Effector memory CD4-positive, alpha-beta T cell (primary cell): Measurements from ENCODE around the gene SLC47A1.

Experiments used
- DNase-seq, 3 donors: peaks; one replicate each; pipeline ENCODE4 v3.0.0-alpha.2; 2020
- H3K27ac ChIP-seq: 2 replicates; pipeline ENCODE4 v1.7.0; 2013; ENCODE audit warnings: mild to moderate bottlenecking, low read length, moderate library complexity; ENCODE audit not compliant: insufficient read depth, poor library complexity, severe bottlenecking
- H3K27me3 ChIP-seq: replicated peaks from 2 replicates; pipeline ENCODE4 v1.7.0; 2013; ENCODE audit warnings: mild to moderate bottlenecking, low read length; ENCODE audit not compliant: insufficient read depth, control insufficient read depth, poor library complexity, severe bottlenecking
- H3K36me3 ChIP-seq: 2 replicates; pipeline ENCODE4 v1.7.0; 2013; ENCODE audit warnings: mild to moderate bottlenecking, low read length, moderate library complexity; ENCODE audit not compliant: control insufficient read depth, insufficient read depth
- H3K4me1 ChIP-seq: 2 replicates; pipeline ENCODE4 v1.7.0; 2013; ENCODE audit warnings: low read length, mild to moderate bottlenecking; ENCODE audit not compliant: control insufficient read depth, insufficient read depth, poor library complexity, severe bottlenecking
- H3K4me3 ChIP-seq: 2 replicates; pipeline ENCODE4 v1.7.0; 2013; ENCODE audit warnings: low read length, low read depth, mild to moderate bottlenecking; ENCODE audit not compliant: insufficient read depth, poor library complexity, severe bottlenecking
- H3K9me3 ChIP-seq: 2 replicates; pipeline ENCODE4 v1.7.0; 2013; ENCODE audit warnings: mild to moderate bottlenecking, low read length, moderate library complexity; ENCODE audit not compliant: control insufficient read depth

SLC47A1 gene

GRCh38 chr17:19626079-19626478 lies 92.4 kb downstream of the SLC47A1 start:
- DNase-seq, result no peak
- Histone ChIP-seq H3K27ac (no peak overlapping the region), H3K4me3 (no peak overlapping the region), H3K27me3 (no peaks in the 10 kb centered on the region), H3K36me3 (no peaks in the 10 kb centered on the region), H3K4me1 (no peaks in the 10 kb centered on the region), H3K9me3 (no peaks in the 10 kb centered on the region)
